GM21526 (cell line): ENCODE data around the gene SDK1.

Experiments used
- ATAC-seq: cut with Tn5 transposase; IDR thresholded peaks from one replicate; pipeline ENCODE4 v1.9.1; 2021; ENCODE audit warnings: moderate library complexity; ENCODE audit not compliant: unreplicated experiment, low FRiP score

The SDK1 gene

GRCh38 chr7:4048336-4048735, 747.3 kb downstream of the SDK1 start:
- ATAC-seq, result no peak

- no peak for ATAC-seq
These were observed 748.1 kb downstream of the SDK1 start for GRCh38 chr7:4049202-4049601.

GRCh38 chr7:4050126-4050660, 749.1 kb downstream of the SDK1 start:
- no peak for ATAC-seq

GRCh38 chr7:4051696-4052095, 750.6 kb downstream of the SDK1 start:
- ATAC-seq, result no peak

GRCh38 chr7:4052130-4052529, 751.1 kb downstream of the SDK1 start:
- no peak for ATAC-seq

GRCh38 chr7:4054158-4054557, 753.1 kb downstream of the SDK1 start:
- no peak for ATAC-seq

GRCh38 chr7:4056552-4057288, 755.7 kb downstream of the SDK1 start:
- ATAC-seq, result no peak

- ATAC-seq, result no peak
These were observed 756.2 kb downstream of the SDK1 start for GRCh38 chr7:4057289-4057616.

- no peak for ATAC-seq
These were observed 757.1 kb downstream of the SDK1 start for GRCh38 chr7:4058158-4058557.

GRCh38 chr7:4065190-4065589, 764.1 kb downstream of the SDK1 start:
- no peak for ATAC-seq

- no peak for ATAC-seq
These were observed 765.2 kb downstream of the SDK1 start for GRCh38 chr7:4066206-4066605.

GRCh38 chr7:4066626-4067475, 765.8 kb downstream of the SDK1 start:
- ATAC-seq, result no peak

GRCh38 chr7:4067476-4067760, 766.4 kb downstream of the SDK1 start:
- no peak for ATAC-seq

- no peak for ATAC-seq
These were observed 766.8 kb downstream of the SDK1 start for GRCh38 chr7:4067874-4068273.

- no peak for ATAC-seq
These were observed 767.2 kb downstream of the SDK1 start for GRCh38 chr7:4068286-4068685.

- no peak for ATAC-seq
These were observed 768.4 kb downstream of the SDK1 start for GRCh38 chr7:4069268-4070095.

GRCh38 chr7:4070214-4070613, 769.2 kb downstream of the SDK1 start:
- ATAC-seq, result no peak

- ATAC-seq, result no peak
These were observed 770.5 kb downstream of the SDK1 start for GRCh38 chr7:4071370-4072058.

GRCh38 chr7:4072161-4072925, 771.3 kb downstream of the SDK1 start:
- ATAC-seq, result no peak

- ATAC-seq, result no peak
These were observed 772.0 kb downstream of the SDK1 start for GRCh38 chr7:4073052-4073451.
